Cardiac fibroblast (primary cell): Measurements from ENCODE around the gene MRC2.
"Not testable (repeated sequence)": the region's sequence is repeated elsewhere in the genome, so short reads cannot be mapped to it uniquely, and the experiment has no call there.

Experiments
- DNase-seq, 2 donors: peaks; one replicate each; pipeline versions ENCODE4 v3.0.0 to v3.0.0-alpha.2; 2010; ENCODE audit warnings: low read depth in 2 of 2
- H3K4me3 ChIP-seq, 2 donors: replicated peaks in 1 of 2; 1 replicate in 1 of 2; 2 replicates in 1 of 2; pipeline ENCODE4 v1.5.1; 2011; ENCODE audit warnings: low read depth in 2 of 2, low read length in 2 of 2, mild to moderate bottlenecking in 2 of 2, moderate library complexity in 1 of 2
- CTCF ChIP-seq: IDR thresholded peaks from one replicate; pipeline ENCODE4 v1.5.1; 2011; ENCODE audit warnings: low read depth, mild to moderate bottlenecking, low read length, inconsistent platforms

The MRC2 gene

DNA sequence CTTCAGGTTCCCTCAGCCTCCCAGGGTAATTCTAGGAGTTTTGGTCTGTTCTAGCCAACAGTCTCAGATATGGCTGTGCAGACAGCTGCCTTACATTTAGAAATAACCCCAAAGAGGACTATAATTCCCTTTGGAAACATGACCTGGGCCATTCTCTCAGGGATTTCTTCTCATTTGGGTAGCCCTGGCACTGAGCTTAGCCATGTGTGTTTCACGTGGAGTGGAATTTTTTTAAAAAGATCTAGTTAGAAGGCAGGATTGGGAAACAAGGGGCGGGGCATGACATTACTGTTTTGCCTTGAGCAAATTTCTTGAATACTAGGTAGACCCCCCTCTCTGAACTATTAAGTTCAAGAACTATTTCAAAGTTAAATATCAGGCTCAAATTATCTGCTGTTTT, 29.6 kb upstream of the MRC2 start:
- DNase-seq = peak; percentile 53 to 63
- no peak overlapping the region for H3K4me3 ChIP-seq
- TF ChIP-seq CTCF = no peak

DNA sequence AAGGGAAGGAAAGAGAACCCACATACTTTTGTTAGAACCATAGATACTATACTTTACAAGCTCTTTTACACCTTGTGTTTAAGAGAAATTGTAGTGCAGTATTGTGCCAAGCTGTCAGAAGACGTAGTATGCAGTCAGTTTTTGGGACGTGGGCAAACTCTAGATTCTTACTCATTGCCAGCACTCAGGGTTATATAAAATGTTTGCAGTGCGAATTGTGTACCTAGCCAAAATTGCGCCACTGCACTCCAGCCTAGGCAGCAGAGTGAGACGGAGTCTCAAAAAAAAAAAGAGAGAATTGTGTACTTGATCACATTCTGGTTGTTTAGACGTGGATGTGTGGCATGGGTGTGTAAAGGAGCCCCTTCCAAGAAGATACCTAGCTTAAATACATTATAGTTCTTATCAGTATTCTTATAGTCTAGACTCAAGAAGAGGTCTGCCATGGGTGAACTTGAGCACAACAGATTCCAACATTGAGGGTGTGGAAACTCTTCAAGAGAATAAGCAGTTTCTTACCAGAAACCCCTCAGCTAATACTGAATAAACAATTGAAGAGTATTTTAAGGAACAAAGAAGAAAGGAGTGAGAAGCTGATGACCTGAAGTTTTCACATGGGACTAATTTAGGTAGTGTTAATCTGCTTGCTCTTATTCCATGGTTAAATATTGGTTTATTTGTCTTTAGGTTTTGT, 27.4 kb upstream of the MRC2 start:
- no peak for DNase-seq
- TF ChIP-seq CTCF = no peak
- no peak overlapping the region for H3K4me3 ChIP-seq

- H3K4me3 ChIP-seq = no peak overlapping the region
- peak in 1 of 2 donors; percentile 26 for DNase-seq
- TF ChIP-seq CTCF = no peak
These were observed 26.7 kb upstream of the MRC2 start for GRCh38 chr17:62600805-62601204.

DNA sequence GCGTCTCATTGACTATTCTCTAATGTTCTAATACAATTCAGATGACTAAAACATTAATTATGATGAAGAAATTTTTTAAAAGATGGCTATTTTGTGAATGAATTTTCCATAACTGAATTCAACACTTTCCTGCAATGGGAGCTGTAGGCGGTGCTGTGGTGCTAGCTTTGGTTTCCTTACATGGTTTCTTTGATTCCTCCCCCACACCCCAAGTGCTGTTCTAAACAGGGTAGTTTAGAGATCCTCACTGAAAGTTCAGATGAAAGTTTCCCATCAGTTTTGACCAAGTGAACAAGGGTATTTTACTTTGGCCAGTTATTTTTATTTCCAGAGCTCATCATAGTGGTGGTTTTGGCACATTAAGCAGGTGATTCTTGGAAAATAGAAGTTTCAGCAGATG, 26.0 kb upstream of the MRC2 start:
- DNase-seq = peak; percentile 29 to 45
- H3K4me3 ChIP-seq = no peak overlapping the region
- peak; percentile 19 for TF ChIP-seq CTCF

DNA sequence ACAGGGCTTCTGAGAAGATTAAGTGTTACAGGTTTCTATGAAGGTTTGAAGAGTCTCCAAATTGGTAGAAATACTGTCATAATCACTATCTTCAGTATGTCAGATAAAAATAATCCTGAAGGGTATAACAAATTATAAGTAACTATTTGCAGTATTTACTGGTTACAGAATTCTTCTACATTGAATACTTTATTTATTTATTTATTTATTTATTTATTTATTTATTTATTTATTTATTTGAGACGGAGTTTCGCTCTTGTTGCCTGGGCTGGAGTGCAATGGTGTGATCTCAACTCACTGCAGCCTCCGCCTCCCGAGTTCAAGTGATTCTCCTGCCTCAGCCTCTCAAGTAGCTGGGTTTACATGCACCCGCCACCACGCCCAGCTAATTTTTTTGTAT, 23.7 kb upstream of the MRC2 start:
- H3K4me3 ChIP-seq, DNase-seq: not testable (repeated sequence)

- H3K4me3 ChIP-seq = no peak overlapping the region
- DNase-seq = no peak
- no peak for TF ChIP-seq CTCF
These were observed 21.9 kb upstream of the MRC2 start for GRCh38 chr17:62605588-62605987.

DNA sequence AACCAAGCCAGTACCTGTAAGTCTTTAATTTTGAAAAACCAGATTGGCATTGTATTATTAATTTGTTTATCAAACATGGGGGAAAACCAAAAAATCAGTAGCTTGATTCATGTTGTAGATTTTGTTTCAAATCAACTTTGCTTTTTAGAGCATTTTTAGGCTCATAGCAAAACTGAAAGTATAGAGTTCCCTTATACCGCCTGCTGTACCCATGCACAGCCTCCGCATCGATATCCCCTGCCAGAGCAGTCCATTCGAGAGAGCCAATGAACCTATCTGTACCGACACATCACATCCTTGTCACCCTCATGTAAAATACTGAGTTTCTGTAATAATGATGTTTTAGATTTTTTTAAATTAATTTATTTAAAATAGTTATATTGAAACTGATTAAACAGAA, 16.2 kb upstream of the MRC2 start:
- TF ChIP-seq CTCF = no peak
- DNase-seq = no peak
- no peak overlapping the region for H3K4me3 ChIP-seq
